Measurements from ENCODE around the gene PER3.

DNA sequence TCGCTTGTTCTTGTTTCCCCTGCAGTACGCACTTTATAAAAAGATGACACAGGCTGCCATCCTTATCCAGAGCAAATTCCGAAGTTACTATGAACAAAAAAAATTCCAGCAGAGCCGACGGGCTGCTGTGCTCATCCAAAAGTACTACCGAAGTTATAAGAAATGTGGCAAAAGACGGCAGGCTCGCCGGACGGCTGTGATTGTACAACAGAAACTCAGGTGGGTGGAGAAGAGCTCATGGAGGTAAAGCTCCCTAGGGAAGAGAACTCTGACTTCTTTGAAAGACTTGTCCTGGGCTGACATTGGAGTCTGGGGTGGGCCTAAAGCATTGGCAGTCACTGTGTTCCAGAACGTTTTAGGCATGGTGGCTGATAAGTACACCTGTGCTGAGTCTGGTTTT lies 32.9 kb upstream of the PER3 start:
- TF ChIP-seq, protein P1, sequence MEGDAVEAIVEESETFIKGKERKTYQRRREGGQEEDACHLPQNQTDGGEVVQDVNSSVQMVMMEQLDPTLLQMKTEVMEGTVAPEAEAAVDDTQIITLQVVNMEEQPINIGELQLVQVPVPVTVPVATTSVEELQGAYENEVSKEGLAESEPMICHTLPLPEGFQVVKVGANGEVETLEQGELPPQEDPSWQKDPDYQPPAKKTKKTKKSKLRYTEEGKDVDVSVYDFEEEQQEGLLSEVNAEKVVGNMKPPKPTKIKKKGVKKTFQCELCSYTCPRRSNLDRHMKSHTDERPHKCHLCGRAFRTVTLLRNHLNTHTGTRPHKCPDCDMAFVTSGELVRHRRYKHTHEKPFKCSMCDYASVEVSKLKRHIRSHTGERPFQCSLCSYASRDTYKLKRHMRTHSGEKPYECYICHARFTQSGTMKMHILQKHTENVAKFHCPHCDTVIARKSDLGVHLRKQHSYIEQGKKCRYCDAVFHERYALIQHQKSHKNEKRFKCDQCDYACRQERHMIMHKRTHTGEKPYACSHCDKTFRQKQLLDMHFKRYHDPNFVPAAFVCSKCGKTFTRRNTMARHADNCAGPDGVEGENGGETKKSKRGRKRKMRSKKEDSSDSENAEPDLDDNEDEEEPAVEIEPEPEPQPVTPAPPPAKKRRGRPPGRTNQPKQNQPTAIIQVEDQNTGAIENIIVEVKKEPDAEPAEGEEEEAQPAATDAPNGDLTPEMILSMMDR (IDR thresholded peaks at IDR 0.05), result no peak
- TF ChIP-seq POLR2A (IDR thresholded peaks at IDR 0.05) (no peak), EP300 (IDR thresholded peaks at IDR 0.05) (no peak)
